GM12878 (cell line): ENCODE measurements around the gene CCDC27. TPM values are rescaled to one million over a fixed set of nuclear protein-coding genes. Genes with fewer than 3 reads are reported as not detected.

Experiments
- BHLHE40 ChIP-seq, 2 experiments: fragments of 450-650 bp in 1 of 2; IDR thresholded peaks; 2 replicates each; pipeline ENCODE4 v1.6.1; 2011 to 2017; ENCODE audit warnings: low read depth in 2 of 2, borderline replicate concordance in 1 of 2, improper control_type of control experiment in 1 of 2, low read length in 1 of 2, mild to moderate bottlenecking in 1 of 2
- IKZF2 ChIP-seq, 2 experiments: fragments of 450-650 bp; IDR thresholded peaks; 2 replicates each; pipeline ENCODE4 v1.6.1; 2017; ENCODE audit warnings: mild to moderate bottlenecking in 2 of 2, moderate library complexity in 2 of 2
- RAD21 ChIP-seq: IDR thresholded peaks from 2 replicates; pipeline ENCODE4 v1.6.1; 2011; ENCODE audit warnings: mild to moderate bottlenecking, low read depth, low read length, moderate library complexity; ENCODE audit not compliant: insufficient read depth
- SREBF1 ChIP-seq: IDR thresholded peaks from 2 replicates; pipeline ENCODE4 v1.6.1; 2012; ENCODE audit warnings: mild to moderate bottlenecking, low read length
- polyA plus RNA-seq, 11 experiments: library from polyadenylated mRNA; depleted of rRNA in 4 of 11; unstranded in 6 of 11; stranded (reverse) in 5 of 11; fragments of >200 nt; fragmentation: Nextera tagmentation in 4 of 11; fragmentation: Illumina TruSeq in 1 of 11; extraction: Ambion mirVana in 4 of 11; extraction: Trizol in 1 of 11; gene quantifications; 1 replicate in 1 of 11; 2 replicates in 10 of 11; pipeline versions ENCODE4 v1.2.1 to v1.2.3, GENCODE V29; 2011 to 2016; ENCODE audit warnings: inconsistent platforms in 2 of 11, missing spikeins in 2 of 11, low read depth in 1 of 11
- total RNA-seq, 4 experiments: library from RNA; depleted of rRNA in 3 of 4; stranded (reverse); fragments of >200 nt in 3 of 4; fragmentation: Illumina TruSeq in 1 of 4; extraction: Trizol in 1 of 4; gene quantifications; 2 replicates each; pipeline versions ENCODE4 v1.2.1 to v1.2.3, GENCODE V29; 2013 to 2021
- TF ChIP-seq, protein P1 (sequence below): IDR thresholded peaks from 2 replicates; pipeline ENCODE4 v1.6.1; 2012; ENCODE audit warnings: low read depth, low read length, improper control_type of control experiment
- TF ChIP-seq, protein P2 (sequence below): fragments of 450-650 bp; IDR thresholded peaks from 2 replicates; pipeline ENCODE4 v1.6.1; 2017; ENCODE audit warnings: mild to moderate bottlenecking, moderate library complexity

The CCDC27 gene
- total and polyA plus RNA-seq, 10 of the 15 experiments (the other 5 are each of a cell fraction or from before 2014, with no cell fraction given), result 0.05 TPM; not detected in 9

DNA sequence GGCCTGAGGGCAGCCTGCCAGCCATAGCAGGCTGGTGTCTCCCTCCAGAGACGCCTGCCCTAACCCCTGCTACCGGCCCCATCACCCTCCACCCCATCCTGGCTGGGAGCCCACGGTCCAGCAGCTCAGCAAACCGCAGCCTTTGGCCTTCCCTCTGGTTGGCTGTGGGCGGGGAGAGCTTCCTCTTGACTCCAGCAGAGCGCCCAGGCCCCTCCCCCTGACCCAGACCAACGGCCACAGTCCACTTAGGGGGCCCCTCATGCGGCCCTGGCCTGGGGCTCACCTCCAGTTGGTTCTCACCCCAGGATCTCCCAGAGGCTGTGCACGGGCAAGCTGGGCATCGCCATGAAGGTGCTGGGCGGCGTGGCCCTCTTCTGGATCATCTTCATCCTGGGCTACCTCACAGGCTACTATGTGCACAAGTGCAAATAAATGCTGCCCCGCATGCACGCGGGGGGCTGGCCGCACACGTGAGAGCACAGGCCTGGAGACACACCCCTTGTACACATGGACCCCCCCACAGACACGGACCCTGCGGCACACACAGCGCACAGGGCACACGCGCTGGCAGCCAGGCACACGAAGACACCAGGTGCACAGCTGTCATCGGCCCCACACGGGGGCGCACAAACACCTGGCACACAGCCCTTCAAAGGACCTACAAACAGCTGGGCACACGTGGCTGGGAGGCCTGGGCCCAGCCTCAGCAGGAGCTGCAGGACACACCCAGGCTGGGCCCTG is 23.4 kb downstream of the CCDC27 start (continued):
- TF ChIP-seq BHLHE40 (IDR thresholded peaks at IDR 0.05; ENCODE audit: borderline replicate concordance in 1 of 2, low read depth in 2 of 2, low read length in 1 of 2) (peak; percentile 24 to 65; a peak in 2 of 4 replicates), RAD21 (peak; percentile 75), IKZF2 (IDR thresholded peaks at IDR 0.05) (no peak), SREBF1 (no peak)
- TF ChIP-seq, protein P1, sequence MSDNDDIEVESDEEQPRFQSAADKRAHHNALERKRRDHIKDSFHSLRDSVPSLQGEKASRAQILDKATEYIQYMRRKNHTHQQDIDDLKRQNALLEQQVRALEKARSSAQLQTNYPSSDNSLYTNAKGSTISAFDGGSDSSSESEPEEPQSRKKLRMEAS, result peak; percentile 63
- TF ChIP-seq, protein P2, sequence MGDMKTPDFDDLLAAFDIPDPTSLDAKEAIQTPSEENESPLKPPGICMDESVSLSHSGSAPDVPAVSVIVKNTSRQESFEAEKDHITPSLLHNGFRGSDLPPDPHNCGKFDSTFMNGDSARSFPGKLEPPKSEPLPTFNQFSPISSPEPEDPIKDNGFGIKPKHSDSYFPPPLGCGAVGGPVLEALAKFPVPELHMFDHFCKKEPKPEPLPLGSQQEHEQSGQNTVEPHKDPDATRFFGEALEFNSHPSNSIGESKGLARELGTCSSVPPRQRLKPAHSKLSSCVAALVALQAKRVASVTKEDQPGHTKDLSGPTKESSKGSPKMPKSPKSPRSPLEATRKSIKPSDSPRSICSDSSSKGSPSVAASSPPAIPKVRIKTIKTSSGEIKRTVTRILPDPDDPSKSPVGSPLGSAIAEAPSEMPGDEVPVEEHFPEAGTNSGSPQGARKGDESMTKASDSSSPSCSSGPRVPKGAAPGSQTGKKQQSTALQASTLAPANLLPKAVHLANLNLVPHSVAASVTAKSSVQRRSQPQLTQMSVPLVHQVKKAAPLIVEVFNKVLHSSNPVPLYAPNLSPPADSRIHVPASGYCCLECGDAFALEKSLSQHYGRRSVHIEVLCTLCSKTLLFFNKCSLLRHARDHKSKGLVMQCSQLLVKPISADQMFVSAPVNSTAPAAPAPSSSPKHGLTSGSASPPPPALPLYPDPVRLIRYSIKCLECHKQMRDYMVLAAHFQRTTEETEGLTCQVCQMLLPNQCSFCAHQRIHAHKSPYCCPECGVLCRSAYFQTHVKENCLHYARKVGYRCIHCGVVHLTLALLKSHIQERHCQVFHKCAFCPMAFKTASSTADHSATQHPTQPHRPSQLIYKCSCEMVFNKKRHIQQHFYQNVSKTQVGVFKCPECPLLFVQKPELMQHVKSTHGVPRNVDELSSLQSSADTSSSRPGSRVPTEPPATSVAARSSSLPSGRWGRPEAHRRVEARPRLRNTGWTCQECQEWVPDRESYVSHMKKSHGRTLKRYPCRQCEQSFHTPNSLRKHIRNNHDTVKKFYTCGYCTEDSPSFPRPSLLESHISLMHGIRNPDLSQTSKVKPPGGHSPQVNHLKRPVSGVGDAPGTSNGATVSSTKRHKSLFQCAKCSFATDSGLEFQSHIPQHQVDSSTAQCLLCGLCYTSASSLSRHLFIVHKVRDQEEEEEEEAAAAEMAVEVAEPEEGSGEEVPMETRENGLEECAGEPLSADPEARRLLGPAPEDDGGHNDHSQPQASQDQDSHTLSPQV, result no peak
